Brain pericyte (primary cell): Measurements from ENCODE around the gene NAALAD2.
"Not testable (repeated sequence)": the region's sequence is repeated elsewhere in the genome, so short reads cannot be mapped to it uniquely, and the experiment has no call there.

Experiments used
- DNase-seq: peaks from one replicate; pipeline ENCODE4 v3.0.0-alpha.2; 2012; ENCODE audit warnings: low read depth, low spot score

NAALAD2 gene

GRCh38 chr11:90192869-90193582, 58.6 kb downstream of the NAALAD2 start:
- DNase-seq: no peak

GRCh38 chr11:90197377-90197776, 62.9 kb downstream of the NAALAD2 start:
- no peak for DNase-seq

GRCh38 chr11:90202342-90202741, 67.9 kb downstream of the NAALAD2 start:
- DNase-seq: no peak

- no peak for DNase-seq
Measured at GRCh38 chr11:90204407-90204806, 69.9 kb downstream of the NAALAD2 start.

- peak; percentile 16 for DNase-seq
Measured at GRCh38 chr11:90204832-90205646, 70.6 kb downstream of the NAALAD2 start.

- DNase-seq: not testable (repeated sequence)
Measured at GRCh38 chr11:90207992-90208391, 73.5 kb downstream of the NAALAD2 start.

GRCh38 chr11:90208857-90209256, 74.4 kb downstream of the NAALAD2 start:
- no peak for DNase-seq

- no peak for DNase-seq
Measured at GRCh38 chr11:90213322-90213721, 78.9 kb downstream of the NAALAD2 start.

- no peak for DNase-seq
Measured at GRCh38 chr11:90216611-90217010, 82.1 kb downstream of the NAALAD2 start.

GRCh38 chr11:90218606-90219005, 84.1 kb downstream of the NAALAD2 start:
- DNase-seq: no peak

- no peak for DNase-seq
Measured at GRCh38 chr11:90219438-90219837, 85.0 kb downstream of the NAALAD2 start.

GRCh38 chr11:90220391-90220790, 85.9 kb downstream of the NAALAD2 start:
- no peak for DNase-seq

- no peak for DNase-seq
Measured at GRCh38 chr11:90221803-90222458, 87.5 kb downstream of the NAALAD2 start.

GRCh38 chr11:90222459-90223247, 88.2 kb downstream of the NAALAD2 start, which contains the start of gene CHORDC1:
CHORDC1 (minus strand) TSS chr11:90223049; CDS start chr11:90222954, 95 bp downstream.
- no peak for DNase-seq

GRCh38 chr11:90223248-90223585, 88.8 kb downstream of the NAALAD2 start:
- DNase-seq: no peak

- no peak for DNase-seq
Measured at GRCh38 chr11:90228056-90228455, 93.6 kb downstream of the NAALAD2 start.

GRCh38 chr11:90229791-90230190, 95.3 kb downstream of the NAALAD2 start:
- no peak for DNase-seq

GRCh38 chr11:90234977-90235376, 100.5 kb downstream of the NAALAD2 start:
- no peak for DNase-seq

- DNase-seq: no peak
Measured at GRCh38 chr11:90235526-90235925, 101.1 kb downstream of the NAALAD2 start.

GRCh38 chr11:90237004-90237403, 102.5 kb downstream of the NAALAD2 start:
- DNase-seq: no peak

GRCh38 chr11:90239967-90240636, 105.6 kb downstream of the NAALAD2 start:
- not testable (repeated sequence) for DNase-seq
